K562 (cell line): ENCODE measurements around the gene NDUFB10. TPM values are rescaled to one million over a fixed set of nuclear protein-coding genes. Genes with fewer than 3 reads are reported as not detected.

ENCODE experiments used
- CEBPG ChIP-seq, 3 experiments: fragments of 200-800 bp in 1 of 3; sonication (Bioruptor generic) in 1 of 3; sonication (generic) in 1 of 3; formaldehyde crosslinking in 1 of 3; IDR thresholded peaks in 2 of 3; conservative IDR thresholded peaks in 1 of 3; 2 replicates each; pipeline versions ENCODE4 v1.6.1 to v1.8.0; 2016 to 2022; ENCODE audit warnings: missing compliant biosample characterization in 2 of 3, missing genetic modification characterization in 2 of 3, mild to moderate bottlenecking in 1 of 3, missing genetic modification reagents in 1 of 3
- CREB3 ChIP-seq: fragments of 450-650 bp; conservative IDR thresholded peaks from 2 replicates; pipeline ENCODE4 v1.6.1; 2016; ENCODE audit warnings: missing genetic modification characterization, low read depth, mild to moderate bottlenecking, missing compliant biosample characterization, moderate library complexity
- ERF ChIP-seq: fragments of 450-650 bp; formaldehyde crosslinking; IDR thresholded peaks from 2 replicates; pipeline ENCODE4 v1.4.0; 2020; ENCODE audit warnings: mild to moderate bottlenecking, mixed read lengths
- FOXA3 ChIP-seq, 2 experiments: fragments of 450-650 bp in 1 of 2; sonication (generic) in 1 of 2; formaldehyde crosslinking; IDR thresholded peaks in 1 of 2; conservative IDR thresholded peaks in 1 of 2; 2 replicates each; pipeline versions ENCODE4 v1.4.0 to v1.8.0; 2020 to 2022; ENCODE audit warnings: mild to moderate bottlenecking in 2 of 2, missing genetic modification reagents in 1 of 2
- HINFP ChIP-seq: fragments of 450-650 bp; conservative IDR thresholded peaks from 2 replicates; pipeline ENCODE4 v1.6.1; 2016; ENCODE audit warnings: missing genetic modification characterization, low read depth, mild to moderate bottlenecking, control low read depth, missing compliant biosample characterization
- MECOM ChIP-seq: fragments of 250-450 bp; sonication (Bioruptor Pico); IDR thresholded peaks from 2 replicates; pipeline ENCODE4 v1.8.0; 2022; ENCODE audit warnings: inconsistent platforms
- MEF2A ChIP-seq: IDR thresholded peaks from 2 replicates; pipeline ENCODE4 v1.6.1; 2011; ENCODE audit warnings: low read depth, mild to moderate bottlenecking, low read length, moderate library complexity; ENCODE audit not compliant: control insufficient read depth
- MTA3 ChIP-seq: fragments of 450-650 bp; formaldehyde crosslinking; IDR thresholded peaks from 2 replicates; pipeline ENCODE4 v1.6.1; 2017; ENCODE audit warnings: mild to moderate bottlenecking, borderline replicate concordance
- POLR2AphosphoS5 ChIP-seq: IDR thresholded peaks from 2 replicates; pipeline ENCODE4 v1.6.1; 2011; ENCODE audit warnings: mild to moderate bottlenecking, low read depth, low read length, moderate library complexity; ENCODE audit not compliant: control insufficient read depth, insufficient read depth
- PREB ChIP-seq: sonication (generic); formaldehyde crosslinking; IDR thresholded peaks from 2 replicates; pipeline ENCODE4 v1.8.1; 2023; ENCODE audit warnings: mild to moderate bottlenecking, missing genetic modification reagents
- VEZF1 ChIP-seq: fragments of 200-800 bp; sonication (Bioruptor generic); IDR thresholded peaks from 2 replicates; pipeline ENCODE4 v1.6.1; 2017; ENCODE audit warnings: missing genetic modification characterization, missing compliant biosample characterization
- ZNF592 ChIP-seq: fragments of 450-650 bp; IDR thresholded peaks from 2 replicates; pipeline ENCODE4 v1.6.1; 2017; ENCODE audit warnings: antibody characterized with exemption, mild to moderate bottlenecking
- polyA plus RNA-seq, 8 experiments: library from polyadenylated mRNA; depleted of rRNA in 4 of 8; stranded (reverse) in 5 of 8; unstranded in 3 of 8; fragments of >200 nt; fragmentation: Nextera tagmentation in 2 of 8; fragmentation: Illumina TruSeq in 1 of 8; extraction: Ambion mirVana in 2 of 8; extraction: Trizol in 1 of 8; gene quantifications; 2 replicates each; pipeline versions ENCODE4 v1.2.1 to v1.2.3, GENCODE V29; 2011 to 2014; ENCODE audit warnings: inconsistent platforms in 1 of 8, missing spikeins in 1 of 8
- total RNA-seq, 7 experiments: library from RNA; depleted of rRNA in 6 of 7; stranded (reverse); fragments of >200 nt in 6 of 7; fragmentation: Illumina TruSeq in 2 of 7; extraction: Trizol in 2 of 7; gene quantifications; 2 replicates each; pipeline versions ENCODE4 v1.2.1 to v1.2.3, GENCODE V29; 2011 to 2021; ENCODE audit warnings: low replicate concordance in 1 of 7
- TF ChIP-seq, protein P1 (sequence below), 3 experiments: fragments of 200-800 bp in 1 of 3; sonication (Bioruptor generic) in 1 of 3; sonication (generic) in 1 of 3; formaldehyde crosslinking in 1 of 3; IDR thresholded peaks; 2 replicates each; pipeline versions ENCODE4 v1.6.1 to v1.8.0; 2016 to 2022; ENCODE audit warnings: mild to moderate bottlenecking in 2 of 3, missing compliant biosample characterization in 2 of 3, missing genetic modification characterization in 2 of 3, missing genetic modification reagents in 1 of 3

The NDUFB10 gene
- total and polyA plus RNA-seq, 9 of the 15 experiments (the other 6 are each of a cell fraction or from before 2014, with no cell fraction given) = 69.3 to 527 (median 161) TPM

- TF ChIP-seq PREB (CRISPR knock-in tag) (no peak), MTA3 (0 out of 2 replicates have a peak, but pooled peaks have one; percentile 20), POLR2AphosphoS5 (no peak), ZNF592 (peak; percentile 93), MEF2A (no peak), FOXA3 (CRISPR knock-in tag; conservative IDR thresholded peaks at IDR 0.05 in 1 of 2, IDR thresholded peaks at IDR 0.05 in 1 of 2) (peak in 1 of 2 experiments; percentile 84; a peak in 2 of 4 replicates), MECOM (peak; percentile 73; the same call in 1 of the 2 replicates), HINFP (tag) (0 out of 2 replicates have a peak, but pooled peaks have one; percentile 34), CEBPG (CRISPR knock-in tag; IDR thresholded peaks at IDR 0.05) (peak; percentile 69; the same call in 1 of the 2 replicates), CEBPG (tag; conservative IDR thresholded peaks at IDR 0.05 in 1 of 2, IDR thresholded peaks at IDR 0.05 in 1 of 2) (peak in 1 of 2 experiments; percentile 55; a peak in 1 of 4 replicates), CREB3 (tag) (peak; percentile 75; the same call in 1 of the 2 replicates), ERF (CRISPR knock-in tag) (no peak), VEZF1 (CRISPR knock-in tag) (no peak)
- TF ChIP-seq, protein P1, sequence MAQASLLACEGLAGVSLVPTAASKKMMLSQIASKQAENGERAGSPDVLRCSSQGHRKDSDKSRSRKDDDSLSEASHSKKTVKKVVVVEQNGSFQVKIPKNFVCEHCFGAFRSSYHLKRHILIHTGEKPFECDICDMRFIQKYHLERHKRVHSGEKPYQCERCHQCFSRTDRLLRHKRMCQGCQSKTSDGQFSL (CRISPR knock-in tag; IDR thresholded peaks at IDR 0.05) = no peak
- TF ChIP-seq, protein P1 (tag; IDR thresholded peaks at IDR 0.05) = 0 out of 4 replicates have a peak, but pooled peaks of 1 of the 2 experiments have one; percentile 70
Measured at GRCh38 chr16:1993731-1994131, 34.4 kb downstream of the NDUFB10 start (continued).
